ENCODE measurements around the gene SULT2B1.
"Not testable (repeated sequence)": the region's sequence is repeated elsewhere in the genome, so short reads cannot be mapped to it uniquely, and the experiment has no call there.

The SULT2B1 gene

DNA sequence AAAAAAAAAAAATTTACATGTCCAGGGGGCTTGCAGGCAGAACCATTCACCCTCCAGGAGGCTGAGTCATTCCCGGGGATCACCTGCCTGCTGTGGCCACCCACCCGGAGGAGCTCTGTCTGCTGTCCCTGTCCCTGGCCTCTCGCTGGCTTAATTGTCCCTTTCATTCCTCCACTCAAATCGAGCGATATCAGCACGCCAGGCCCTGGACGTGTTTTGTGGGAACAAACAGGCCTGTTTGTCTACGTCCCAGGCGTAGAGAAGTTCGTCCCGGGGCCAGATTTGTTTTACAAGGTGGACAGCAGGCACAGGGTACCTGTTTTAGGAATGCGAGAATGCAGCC lies 21.2 kb downstream of the SULT2B1 start:
- TF ChIP-seq, protein P1, sequence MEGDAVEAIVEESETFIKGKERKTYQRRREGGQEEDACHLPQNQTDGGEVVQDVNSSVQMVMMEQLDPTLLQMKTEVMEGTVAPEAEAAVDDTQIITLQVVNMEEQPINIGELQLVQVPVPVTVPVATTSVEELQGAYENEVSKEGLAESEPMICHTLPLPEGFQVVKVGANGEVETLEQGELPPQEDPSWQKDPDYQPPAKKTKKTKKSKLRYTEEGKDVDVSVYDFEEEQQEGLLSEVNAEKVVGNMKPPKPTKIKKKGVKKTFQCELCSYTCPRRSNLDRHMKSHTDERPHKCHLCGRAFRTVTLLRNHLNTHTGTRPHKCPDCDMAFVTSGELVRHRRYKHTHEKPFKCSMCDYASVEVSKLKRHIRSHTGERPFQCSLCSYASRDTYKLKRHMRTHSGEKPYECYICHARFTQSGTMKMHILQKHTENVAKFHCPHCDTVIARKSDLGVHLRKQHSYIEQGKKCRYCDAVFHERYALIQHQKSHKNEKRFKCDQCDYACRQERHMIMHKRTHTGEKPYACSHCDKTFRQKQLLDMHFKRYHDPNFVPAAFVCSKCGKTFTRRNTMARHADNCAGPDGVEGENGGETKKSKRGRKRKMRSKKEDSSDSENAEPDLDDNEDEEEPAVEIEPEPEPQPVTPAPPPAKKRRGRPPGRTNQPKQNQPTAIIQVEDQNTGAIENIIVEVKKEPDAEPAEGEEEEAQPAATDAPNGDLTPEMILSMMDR (IDR thresholded peaks at IDR 0.05; ENCODE audit: control insufficient read depth, extremely low read depth, insufficient read depth): no peak
- H3K4me3 ChIP-seq (ENCODE audit: low read depth, low read length): no peak overlapping the region
- DNase-seq (ENCODE audit: low read depth): no peak

DNA sequence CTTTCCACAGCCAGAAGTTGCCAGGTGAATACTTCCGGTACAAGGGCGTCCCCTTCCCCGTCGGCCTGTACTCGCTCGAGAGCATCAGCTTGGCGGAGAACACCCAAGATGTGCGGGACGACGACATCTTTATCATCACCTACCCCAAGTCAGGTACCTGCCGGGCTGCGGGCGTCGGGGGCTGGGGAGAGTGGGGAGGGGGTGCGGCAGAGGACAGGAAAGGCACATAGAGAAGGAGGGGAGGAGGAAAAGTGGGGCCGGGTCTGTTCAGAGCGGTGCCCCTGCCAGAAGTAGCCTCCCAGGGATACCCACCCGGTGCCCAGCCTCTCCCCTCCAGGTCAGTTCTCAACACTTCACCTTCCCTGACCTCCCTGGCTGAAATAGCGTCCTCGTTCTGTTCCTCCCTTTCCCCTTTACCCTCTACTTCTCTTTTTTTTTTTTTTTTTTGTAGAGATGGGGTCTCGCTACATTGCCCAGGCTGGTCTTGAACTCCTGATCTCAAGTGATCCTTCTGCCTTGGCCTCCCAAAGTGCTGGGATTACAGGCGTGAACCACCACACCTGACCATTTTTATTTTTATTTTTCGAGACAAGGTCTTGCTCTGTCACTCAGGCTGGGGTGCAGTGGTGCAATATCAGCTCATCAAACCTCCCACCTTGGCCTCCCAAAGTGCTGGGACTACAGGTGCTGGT lies 24.1 kb downstream of the SULT2B1 start:
- DNase-seq (ENCODE audit: low read depth): no peak
- H3K4me3 ChIP-seq (ENCODE audit: low read depth, low read length): no peak overlapping the region
- TF ChIP-seq, protein P1 (IDR thresholded peaks at IDR 0.05; ENCODE audit: control insufficient read depth, extremely low read depth, insufficient read depth): no peak

DNA sequence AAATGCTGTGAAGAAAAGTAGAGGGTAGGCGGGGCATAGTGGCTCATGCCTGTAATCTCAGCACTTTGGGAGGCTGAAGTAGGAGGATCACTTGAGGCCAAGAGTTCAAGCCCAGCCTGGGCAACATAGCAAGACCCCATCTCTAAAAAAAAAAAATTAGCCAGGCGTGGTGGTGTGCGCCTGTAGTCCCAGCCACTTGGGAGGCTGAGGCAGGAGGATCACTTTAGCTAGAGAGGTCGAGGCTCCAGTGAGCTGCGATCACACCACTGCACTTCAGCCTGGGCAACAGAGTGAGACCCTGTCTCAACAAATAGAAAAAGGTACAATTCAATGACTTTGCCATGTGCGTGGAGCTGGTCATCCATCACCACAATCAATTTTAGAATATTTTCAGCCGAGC lies 25.9 kb downstream of the SULT2B1 start:
- DNase-seq (ENCODE audit: low read depth); H3K4me3 ChIP-seq (ENCODE audit: low read depth, low read length): not testable (repeated sequence)

DNA sequence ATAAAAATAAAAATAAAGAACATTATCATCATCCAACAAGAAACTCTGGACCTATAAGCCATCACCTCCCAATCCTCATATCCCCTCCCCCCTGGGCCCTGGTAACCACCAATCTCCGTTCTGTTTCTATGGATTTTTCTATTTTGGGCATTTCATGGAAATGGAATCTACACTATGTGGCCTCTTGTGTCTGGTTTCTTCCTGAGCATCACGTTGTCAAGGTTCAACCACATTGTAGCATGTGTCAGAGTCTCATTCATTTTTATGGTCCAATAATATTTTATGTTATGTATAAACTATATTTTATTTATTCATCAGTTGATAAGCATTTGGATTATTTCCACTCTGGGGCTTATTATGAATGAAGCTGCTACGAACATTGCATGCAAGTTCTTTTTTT lies 26.9 kb downstream of the SULT2B1 start:
- no peak for DNase-seq (ENCODE audit: low read depth)
- no peak overlapping the region for H3K4me3 ChIP-seq (ENCODE audit: low read depth, low read length)
- TF ChIP-seq, protein P1 (IDR thresholded peaks at IDR 0.05; ENCODE audit: control insufficient read depth, extremely low read depth, insufficient read depth): no peak

DNA sequence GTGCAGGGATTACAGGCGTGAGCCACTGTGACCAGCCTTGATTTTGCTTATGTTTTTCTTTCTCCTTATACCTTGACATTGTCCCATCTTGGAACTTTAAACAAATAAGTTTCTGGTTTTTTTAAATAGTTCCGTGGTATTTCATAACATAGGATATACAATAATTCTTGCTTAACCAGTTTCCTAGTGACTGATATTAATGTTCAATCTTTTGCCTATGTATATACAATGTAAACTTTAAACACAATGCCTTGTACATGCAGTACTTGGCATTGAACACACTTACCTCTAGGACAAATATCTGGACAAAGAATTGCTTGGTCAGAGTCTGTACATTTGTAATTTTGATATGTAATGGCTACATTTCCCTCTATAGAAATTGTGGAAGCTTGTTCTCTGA lies 30.2 kb downstream of the SULT2B1 start:
- DNase-seq (ENCODE audit: low read depth): no peak
- TF ChIP-seq, protein P1 (IDR thresholded peaks at IDR 0.05; ENCODE audit: control insufficient read depth, extremely low read depth, insufficient read depth): no peak
- H3K4me3 ChIP-seq (ENCODE audit: low read depth, low read length): no peak overlapping the region

DNA sequence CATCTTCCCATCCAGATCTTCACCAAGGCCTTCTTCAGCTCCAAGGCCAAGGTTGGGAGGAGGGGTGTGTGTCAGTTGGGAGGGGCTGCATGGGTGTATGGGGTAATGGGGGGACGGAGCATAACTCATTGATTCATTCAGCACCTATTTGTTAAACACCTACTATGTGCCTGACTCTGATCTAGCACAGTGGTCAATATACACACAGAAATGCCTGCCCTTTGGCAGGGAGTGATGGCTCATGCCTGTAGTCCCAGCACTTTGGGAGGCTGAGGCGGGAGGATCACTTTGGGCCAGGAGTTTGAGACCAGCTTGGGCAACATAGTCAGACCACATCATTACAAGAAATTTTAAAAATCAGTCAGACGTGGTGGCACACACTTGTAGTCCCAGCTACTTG lies 35.4 kb downstream of the SULT2B1 start:
- no peak overlapping the region for H3K4me3 ChIP-seq (ENCODE audit: low read depth, low read length)
- TF ChIP-seq, protein P1 (IDR thresholded peaks at IDR 0.05; ENCODE audit: control insufficient read depth, extremely low read depth, insufficient read depth): no peak
- DNase-seq (ENCODE audit: low read depth): no peak

DNA sequence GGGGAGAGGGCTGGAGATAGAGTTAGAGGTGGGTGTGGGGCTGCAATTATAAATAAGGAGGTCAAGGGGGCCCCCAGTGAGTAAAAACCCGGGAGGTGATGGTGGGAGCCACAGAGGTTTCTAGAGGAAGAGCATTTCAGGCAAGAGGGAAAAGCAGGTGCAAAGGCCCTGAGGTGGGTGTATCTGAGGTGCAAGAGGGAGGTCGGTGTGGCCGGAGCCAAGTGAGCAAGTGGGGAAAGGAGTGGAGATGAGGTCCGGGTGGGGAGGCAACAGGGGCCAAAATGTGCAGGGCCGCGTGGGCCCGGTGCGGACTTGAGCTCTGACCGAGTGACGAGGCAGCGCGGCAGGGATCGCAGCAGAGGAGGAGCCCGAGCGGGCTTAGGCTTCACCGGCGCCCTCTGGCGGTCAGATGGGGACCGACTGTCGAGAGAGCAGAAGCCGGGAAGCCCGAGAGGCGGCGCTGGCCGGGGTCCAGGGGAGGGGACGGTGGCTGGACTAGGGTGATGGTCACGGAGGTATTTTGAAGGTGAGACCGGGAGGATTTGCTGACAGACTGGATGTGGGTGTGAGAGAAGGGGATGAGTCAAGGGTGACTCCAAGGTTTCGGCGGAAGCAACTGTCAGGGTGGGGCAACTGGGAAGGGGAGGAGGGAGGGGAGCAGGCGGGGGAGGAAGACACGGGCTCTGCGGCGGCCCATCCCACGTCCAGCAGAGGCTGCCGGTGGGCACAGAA lies 36.9 kb downstream of the SULT2B1 start:
- no peak for DNase-seq (ENCODE audit: low read depth)
- H3K4me3 ChIP-seq (ENCODE audit: low read depth, low read length): no peak overlapping the region
- TF ChIP-seq, protein P1 (IDR thresholded peaks at IDR 0.05; ENCODE audit: control insufficient read depth, extremely low read depth, insufficient read depth): peak; percentile 44

All from LNCaP clone FGC (cell line).